Measurements from ENCODE around the gene PHACTR3. TPM values are rescaled to one million over a fixed set of nuclear protein-coding genes. Genes with fewer than 3 reads are reported as not detected.

The PHACTR3 gene
- total and polyA plus RNA-seq, 2 of the 8 experiments (the other 6 are each of a cell fraction or from before 2014, with no cell fraction given), result 0.05 to 0.13 TPM

- H4K91ac ChIP-seq (replicated peaks; ENCODE audit: insufficient read length, low read length), result no peak overlapping the region
- no peak overlapping the region for H3K4me3 ChIP-seq (ENCODE audit: extremely low read depth in 1 of 4, insufficient read depth in 2 of 4, low read depth in 3 of 4, low read length in 4 of 4)
- H3K14ac ChIP-seq (ENCODE audit: insufficient read length), result no peak overlapping the region
- no peaks in the 10 kb centered on the region for H3K23me2 ChIP-seq (ENCODE audit: low read depth, low read length)
- no peak overlapping the region for H4K8ac ChIP-seq (ENCODE audit: extremely low read depth, insufficient read depth, low read length)
- H3K18ac ChIP-seq (ENCODE audit: extremely low read depth, low read length), result no peak overlapping the region
- H2BK12ac ChIP-seq (ENCODE audit: low read depth, low read length), result no peak overlapping the region
- ChIA-PET POLR2A (ENCODE audit: partially characterized antibody) (no interaction called here), CTCF (ENCODE audit: partially characterized antibody) (no interaction called here)
- no peak overlapping the region for H2AK5ac ChIP-seq (ENCODE audit: low read depth, low read length)
- H3K36me3 ChIP-seq (ENCODE audit: control insufficient read depth in 2 of 4, insufficient read depth in 4 of 4, low read length in 3 of 4), result no peaks in the 10 kb centered on the region; a peak in 1 of 8 replicates
- no peak overlapping the region for H4K5ac ChIP-seq (ENCODE audit: insufficient read length, low read depth, low read length)
- H2BK5ac ChIP-seq (ENCODE audit: low read depth, low read length), result no peak overlapping the region
- no peak overlapping the region for H3K23ac ChIP-seq (ENCODE audit: insufficient read length)
- H3K9me3 ChIP-seq (ENCODE audit: insufficient read depth in 2 of 2, low read depth in 1 of 2, low read length in 1 of 2), result peaks cover 94% of the 10 kb centered on the region in 2 experiments
- no peak overlapping the region for H2AFZ ChIP-seq (ENCODE audit: low read length)
- H3K4me1 ChIP-seq (replicated peaks in 1 of 4; ENCODE audit: control insufficient read depth in 3 of 4, insufficient read depth in 4 of 4, low read length in 3 of 4), result no peaks in the 10 kb centered on the region
- FAIRE-seq, result no peak
- no peak overlapping the region for H3K27ac ChIP-seq (ENCODE audit: low read depth, low read length)
- DNase-seq (ENCODE audit: low read depth in 1 of 2, low spot score in 2 of 2), result no peak
- WGBS, 2 experiments (ENCODE audit: extremely low coverage in 1 of 2, insufficient coverage in 1 of 2, insufficient read length in 1 of 2, insufficient replicate concordance in 2 of 2, low coverage in 1 of 2, low lambda C conversion rate in 2 of 2, missing lambda C conversion rate in 1 of 2), result 82% methylated on average over 5 of the region's 5 CpGs; no CpG with 5 or more reads in 1 of the 2 experiments
- H3K79me1 ChIP-seq (ENCODE audit: low read depth, low read length), result no peaks in the 10 kb centered on the region
- H4K20me1 ChIP-seq (replicated peaks in 1 of 2; ENCODE audit: control insufficient read depth in 1 of 2, insufficient read depth in 2 of 2, low read length in 2 of 2), result no peaks in the 10 kb centered on the region
- no peak overlapping the region for H2BK20ac ChIP-seq (ENCODE audit: low read length)
- no peak overlapping the region for H2BK120ac ChIP-seq (replicated peaks; ENCODE audit: low read depth, low read length)
- H3K79me2 ChIP-seq (ENCODE audit: control insufficient read depth in 1 of 2, insufficient read depth in 2 of 2, low read length in 2 of 2), result no peaks in the 10 kb centered on the region
- no peak overlapping the region for H3K4ac ChIP-seq (replicated peaks; ENCODE audit: insufficient read length, low read depth, low read length)
- no peak overlapping the region for H3K9ac ChIP-seq (replicated peaks in 1 of 4; ENCODE audit: extremely low read depth in 1 of 4, low read depth in 3 of 4, low read length in 3 of 4)
- no peak overlapping the region for H3K56ac ChIP-seq (replicated peaks; ENCODE audit: insufficient read length, low read depth, low read length)
- no peaks in the 10 kb centered on the region for H3K27me3 ChIP-seq (replicated peaks in 1 of 4; ENCODE audit: control insufficient read depth in 3 of 4, extremely low read depth in 1 of 4, insufficient read depth in 3 of 4, low read length in 3 of 4)
- H3K4me2 ChIP-seq (ENCODE audit: insufficient read depth in 1 of 2, low read depth in 2 of 2, low read length in 2 of 2), result no peak overlapping the region
- H2BK15ac ChIP-seq (ENCODE audit: low read length), result no peak overlapping the region
- no peak for TF ChIP-seq CHD2 (IDR thresholded peaks at IDR 0.05; ENCODE audit: low read length)
- TF ChIP-seq SIN3A (conservative IDR thresholded peaks at IDR 0.05 in 1 of 2, IDR thresholded peaks at IDR 0.05 in 1 of 2; ENCODE audit: low read depth in 1 of 2, low read length in 2 of 2), result no peak
- no peak for TF ChIP-seq ASH2L (IDR thresholded peaks at IDR 0.05; ENCODE audit: low read length)
- no peak for TF ChIP-seq RXRA (IDR thresholded peaks at IDR 0.05; ENCODE audit: insufficient read depth, low read depth, low read length)
- TF ChIP-seq HDAC2 (IDR thresholded peaks at IDR 0.05; ENCODE audit: borderline replicate concordance in 1 of 2, low read depth in 2 of 2, low read length in 2 of 2), result no peak
These were observed 125.2 kb downstream of the PHACTR3 start for GRCh38 chr20:59729506-59729905.
